T-helper 1 cell treated with Interleukin-12 subunit alpha and Interleukin-12 subunit beta and Interleukin-4 antibody, amounts not matched to agents 30 ng/mL and 1 ng/mL, for 36 hours (primary cell): ENCODE data around the gene CDCP1. TPM values are rescaled to one million over a fixed set of nuclear protein-coding genes. Genes with fewer than 3 reads are reported as not detected.
"Not testable (repeated sequence)": the region's sequence is repeated elsewhere in the genome, so short reads cannot be mapped to it uniquely, and the experiment has no call there.

Source experiments
- intact Hi-C: fragments of 100-400 bp; cut with micrococcal nuclease; formaldehyde crosslinking; loops from one replicate; pipeline ENCODE4 v1.15.1; 2024
- total RNA-seq: library from RNA; stranded (reverse); gene quantifications from 2 replicates; pipeline ENCODE4 v1.2.3, GENCODE V29; 2022

Gene CDCP1
- total RNA-seq, 1 donor from 2014 or later = 2.7 TPM

GRCh38 chr3:45062697-45063070, 83.5 kb downstream of the CDCP1 start:
- intact Hi-C loops = no loop called here

- intact Hi-C loops = no loop called here
Measured at GRCh38 chr3:45060165-45060892, 85.8 kb downstream of the CDCP1 start.

- intact Hi-C loops = no loop called here
Measured at GRCh38 chr3:45059132-45059531, 87.0 kb downstream of the CDCP1 start.

- intact Hi-C loops = no loop called here
Measured at GRCh38 chr3:45057557-45057956, 88.6 kb downstream of the CDCP1 start.

- intact Hi-C loops = no loop called here
Measured at GRCh38 chr3:45056608-45057301, 89.4 kb downstream of the CDCP1 start.

- intact Hi-C loops = loop anchor here (1.0 kb wide), 1 partner anchor 18 kb away; no protein-coding TSS in a partner anchor
Measured at GRCh38 chr3:45055411-45056143, 90.6 kb downstream of the CDCP1 start.

GRCh38 chr3:45055032-45055410, 91.2 kb downstream of the CDCP1 start:
- intact Hi-C loops = loop anchor here (1.0 kb wide), 1 partner anchor 18 kb away; no protein-coding TSS in a partner anchor

- intact Hi-C loops = no loop called here
Measured at GRCh38 chr3:45054196-45054857, 91.9 kb downstream of the CDCP1 start.

- intact Hi-C loops = not testable (repeated sequence)
Measured at GRCh38 chr3:45053805-45054195, 92.4 kb downstream of the CDCP1 start.

GRCh38 chr3:45051685-45052084, 94.5 kb downstream of the CDCP1 start:
- intact Hi-C loops = no loop called here

- intact Hi-C loops = no loop called here
Measured at GRCh38 chr3:45049807-45050206, 96.4 kb downstream of the CDCP1 start.

GRCh38 chr3:45048244-45048643, 97.9 kb downstream of the CDCP1 start:
- intact Hi-C loops = no loop called here

- intact Hi-C loops = no loop called here
Measured at GRCh38 chr3:45043728-45044299, 102.4 kb downstream of the CDCP1 start.

- intact Hi-C loops = no loop called here
Measured at GRCh38 chr3:45042162-45042561, 104.0 kb downstream of the CDCP1 start.

GRCh38 chr3:45041666-45042065, 104.5 kb downstream of the CDCP1 start:
- intact Hi-C loops = no loop called here

GRCh38 chr3:45037720-45038455, 108.3 kb downstream of the CDCP1 start:
- intact Hi-C loops = loop anchor here (1.0 to 2.0 kb wide), 10 partner anchors 17 to 891 kb away; no protein-coding TSS in a partner anchor

GRCh38 chr3:45035441-45036301, 110.5 kb downstream of the CDCP1 start:
- intact Hi-C loops = loop anchor here (2.0 kb wide), 1 partner anchor 629 kb away; no protein-coding TSS in a partner anchor

GRCh38 chr3:45034612-45035252, 111.4 kb downstream of the CDCP1 start:
- intact Hi-C loops = no loop called here

GRCh38 chr3:45033791-45034190, 112.4 kb downstream of the CDCP1 start:
- intact Hi-C loops = no loop called here
